HepG2 (cell line): ENCODE results near the gene GRB2. TPM values are rescaled to one million over a fixed set of nuclear protein-coding genes. Genes with fewer than 3 reads are reported as not detected.

Experiments used
- AFF4 ChIP-seq: sonication (generic); formaldehyde crosslinking; IDR thresholded peaks from 2 replicates; pipeline ENCODE4 v1.4.0; 2020; ENCODE audit warnings: missing genetic modification reagents
- ERF ChIP-seq: IDR thresholded peaks from 2 replicates; pipeline ENCODE4 v1.6.1; 2018; ENCODE audit warnings: missing biosample characterization, missing genetic modification reagents
- FOSL1 ChIP-seq: sonication (generic); formaldehyde crosslinking; IDR thresholded peaks from 2 replicates; pipeline ENCODE4 v1.9.0; 2021; ENCODE audit warnings: missing genetic modification reagents, borderline replicate concordance
- GATAD1 ChIP-seq: IDR thresholded peaks from 2 replicates; pipeline ENCODE4 v1.6.1; 2016; ENCODE audit warnings: missing genetic modification reagents, missing compliant biosample characterization
- GLI4 ChIP-seq: sonication (generic); formaldehyde crosslinking; IDR thresholded peaks from 2 replicates; pipeline ENCODE4 v1.5.1; 2020; ENCODE audit warnings: missing genetic modification reagents, mild to moderate bottlenecking, moderate library complexity, borderline replicate concordance
- HOMEZ ChIP-seq: IDR thresholded peaks from 2 replicates; pipeline ENCODE4 v1.6.1; 2016; ENCODE audit warnings: low read depth
- MIER3 ChIP-seq: IDR thresholded peaks from 2 replicates; pipeline ENCODE4 v1.6.1; 2016; ENCODE audit warnings: missing compliant biosample characterization, borderline replicate concordance
- PRPF4 ChIP-seq: fragments of 200-400 bp; formaldehyde crosslinking; IDR thresholded peaks from 2 replicates; pipeline ENCODE4 v1.6.1; 2016; ENCODE audit warnings: low read length, low read depth; ENCODE audit not compliant: poor library complexity, severe bottlenecking
- YEATS2 ChIP-seq: sonication (generic); formaldehyde crosslinking; IDR thresholded peaks from 2 replicates; pipeline ENCODE4 v1.4.0; 2020; ENCODE audit warnings: missing genetic modification reagents, borderline replicate concordance
- ZMYM4 ChIP-seq: sonication (generic); formaldehyde crosslinking; IDR thresholded peaks from 2 replicates; pipeline ENCODE4 v1.8.1; 2023; ENCODE audit warnings: mild to moderate bottlenecking, missing genetic modification reagents
- ZNF124 ChIP-seq: sonication (generic); formaldehyde crosslinking; IDR thresholded peaks from 2 replicates; pipeline ENCODE4 v1.4.0; 2020; ENCODE audit warnings: missing genetic modification reagents
- ZNF143 ChIP-seq: sonication (generic); formaldehyde crosslinking; IDR thresholded peaks from 2 replicates; pipeline ENCODE4 v1.4.0; 2020; ENCODE audit warnings: missing genetic modification reagents
- ZNF446 ChIP-seq: sonication (generic); formaldehyde crosslinking; IDR thresholded peaks from 2 replicates; pipeline ENCODE4 v1.5.0; 2020; ENCODE audit warnings: mild to moderate bottlenecking, missing genetic modification reagents
- ZNF550 ChIP-seq: sonication (generic); formaldehyde crosslinking; IDR thresholded peaks from 2 replicates; pipeline ENCODE4 v1.4.0; 2020; ENCODE audit warnings: mild to moderate bottlenecking, missing genetic modification reagents, borderline replicate concordance
- ZNF563 ChIP-seq: sonication (generic); formaldehyde crosslinking; IDR thresholded peaks from 2 replicates; pipeline ENCODE4 v1.8.0; 2022; ENCODE audit warnings: mild to moderate bottlenecking, moderate library complexity, missing genetic modification reagents
- ZNF629 ChIP-seq: sonication (generic); formaldehyde crosslinking; conservative IDR thresholded peaks from 2 replicates; pipeline ENCODE4 v1.5.0; 2020; ENCODE audit warnings: missing genetic modification reagents
- ZSCAN9 ChIP-seq: IDR thresholded peaks from 2 replicates; pipeline ENCODE4 v1.6.1; 2016; ENCODE audit warnings: borderline replicate concordance
- polyA plus RNA-seq, 8 experiments: library from polyadenylated mRNA; depleted of rRNA in 3 of 8; stranded (reverse) in 7 of 8; unstranded in 1 of 8; fragments of >200 nt; fragmentation: Illumina TruSeq in 4 of 8; extraction: Trizol in 4 of 8; gene quantifications; 2 replicates each; pipeline versions ENCODE4 v1.2.1 to v1.2.3, GENCODE V29; 2011 to 2016; ENCODE audit warnings: low read depth in 4 of 8, missing spikeins in 1 of 8, mixed read lengths in 1 of 8; ENCODE audit not compliant: insufficient read depth in 1 of 8
- total RNA-seq, 5 experiments: library from RNA; depleted of rRNA; stranded (reverse); fragments of >200 nt; fragmentation: Illumina TruSeq; extraction: Trizol; gene quantifications; 2 replicates each; pipeline ENCODE4 v1.2.3, GENCODE V29; 2016; ENCODE audit warnings: low read depth in 1 of 5
- TF ChIP-seq, protein P1 (sequence below): sonication (generic); formaldehyde crosslinking; IDR thresholded peaks from 2 replicates; pipeline ENCODE4 v1.4.0; 2020; ENCODE audit warnings: missing genetic modification reagents, borderline replicate concordance
- TF ChIP-seq, protein P2 (sequence below): sonication (generic); formaldehyde crosslinking; IDR thresholded peaks from 2 replicates; pipeline ENCODE4 v1.5.1; 2020; ENCODE audit warnings: missing genetic modification reagents, mild to moderate bottlenecking, borderline replicate concordance

The GRB2 gene
- total and polyA plus RNA-seq, 2 of the 13 experiments (the other 11 are each of a cell fraction or from before 2014, with no cell fraction given), result 84.6 to 92.3 TPM

- TF ChIP-seq GLI4 (CRISPR knock-in tag), result no peak
- no peak for TF ChIP-seq AFF4 (CRISPR knock-in tag)
- TF ChIP-seq HOMEZ (CRISPR knock-in tag), result peak; percentile 79
- TF ChIP-seq MIER3 (CRISPR knock-in tag), result peak; percentile 82
- no peak for TF ChIP-seq ZNF550 (CRISPR knock-in tag)
- TF ChIP-seq ZNF446, result 0 out of 2 replicates have a peak, but pooled peaks have one; percentile 30
- no peak for TF ChIP-seq PRPF4
- TF ChIP-seq, protein P1, sequence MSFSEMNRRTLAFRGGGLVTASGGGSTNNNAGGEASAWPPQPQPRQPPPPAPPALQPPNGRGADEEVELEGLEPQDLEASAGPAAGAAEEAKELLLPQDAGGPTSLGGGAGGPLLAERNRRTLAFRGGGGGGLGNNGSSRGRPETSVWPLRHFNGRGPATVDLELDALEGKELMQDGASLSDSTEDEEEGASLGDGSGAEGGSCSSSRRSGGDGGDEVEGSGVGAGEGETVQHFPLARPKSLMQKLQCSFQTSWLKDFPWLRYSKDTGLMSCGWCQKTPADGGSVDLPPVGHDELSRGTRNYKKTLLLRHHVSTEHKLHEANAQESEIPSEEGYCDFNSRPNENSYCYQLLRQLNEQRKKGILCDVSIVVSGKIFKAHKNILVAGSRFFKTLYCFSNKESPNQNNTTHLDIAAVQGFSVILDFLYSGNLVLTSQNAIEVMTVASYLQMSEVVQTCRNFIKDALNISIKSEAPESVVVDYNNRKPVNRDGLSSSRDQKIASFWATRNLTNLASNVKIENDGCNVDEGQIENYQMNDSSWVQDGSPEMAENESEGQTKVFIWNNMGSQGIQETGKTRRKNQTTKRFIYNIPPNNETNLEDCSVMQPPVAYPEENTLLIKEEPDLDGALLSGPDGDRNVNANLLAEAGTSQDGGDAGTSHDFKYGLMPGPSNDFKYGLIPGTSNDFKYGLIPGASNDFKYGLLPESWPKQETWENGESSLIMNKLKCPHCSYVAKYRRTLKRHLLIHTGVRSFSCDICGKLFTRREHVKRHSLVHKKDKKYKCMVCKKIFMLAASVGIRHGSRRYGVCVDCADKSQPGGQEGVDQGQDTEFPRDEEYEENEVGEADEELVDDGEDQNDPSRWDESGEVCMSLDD (CRISPR knock-in tag), result no peak
- TF ChIP-seq ERF, result peak; percentile 73
- TF ChIP-seq YEATS2 (CRISPR knock-in tag), result 0 out of 2 replicates have a peak, but pooled peaks have one; percentile 74
- TF ChIP-seq, protein P2, sequence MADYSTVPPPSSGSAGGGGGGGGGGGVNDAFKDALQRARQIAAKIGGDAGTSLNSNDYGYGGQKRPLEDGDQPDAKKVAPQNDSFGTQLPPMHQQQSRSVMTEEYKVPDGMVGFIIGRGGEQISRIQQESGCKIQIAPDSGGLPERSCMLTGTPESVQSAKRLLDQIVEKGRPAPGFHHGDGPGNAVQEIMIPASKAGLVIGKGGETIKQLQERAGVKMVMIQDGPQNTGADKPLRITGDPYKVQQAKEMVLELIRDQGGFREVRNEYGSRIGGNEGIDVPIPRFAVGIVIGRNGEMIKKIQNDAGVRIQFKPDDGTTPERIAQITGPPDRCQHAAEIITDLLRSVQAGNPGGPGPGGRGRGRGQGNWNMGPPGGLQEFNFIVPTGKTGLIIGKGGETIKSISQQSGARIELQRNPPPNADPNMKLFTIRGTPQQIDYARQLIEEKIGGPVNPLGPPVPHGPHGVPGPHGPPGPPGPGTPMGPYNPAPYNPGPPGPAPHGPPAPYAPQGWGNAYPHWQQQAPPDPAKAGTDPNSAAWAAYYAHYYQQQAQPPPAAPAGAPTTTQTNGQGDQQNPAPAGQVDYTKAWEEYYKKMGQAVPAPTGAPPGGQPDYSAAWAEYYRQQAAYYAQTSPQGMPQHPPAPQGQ (CRISPR knock-in tag), result no peak
- TF ChIP-seq GATAD1, result peak; percentile 26; the same call in 1 of the 2 replicates
- TF ChIP-seq ZNF563 (CRISPR knock-in tag), result peak; percentile 56; the same call in 1 of the 2 replicates
- peak; percentile 85 for TF ChIP-seq ZSCAN9
- TF ChIP-seq ZMYM4 (CRISPR knock-in tag), result peak; percentile 90
- peak; percentile 65 for TF ChIP-seq ZNF629 (CRISPR knock-in tag)
- TF ChIP-seq ZNF143, result 0 out of 2 replicates have a peak, but pooled peaks have one; percentile 52
- no peak for TF ChIP-seq FOSL1 (CRISPR knock-in tag)
- no peak for TF ChIP-seq ZNF124 (CRISPR knock-in tag)
Observed at GRCh38 chr17:75295201-75296158, 110.0 kb downstream of the GRB2 start (continued).
